PFSK-1 (cell line): ENCODE results near the gene NDUFAF2.

ENCODE experiments used
- FOXP2 ChIP-seq: optimal IDR thresholded peaks from 2 replicates; pipeline ENCODE3; 2011; ENCODE audit warnings: borderline replicate concordance, control low read depth, inconsistent platforms; ENCODE audit not compliant: insufficient read depth; ENCODE audit errors: extremely low read length, extremely low read depth
- POLR2AphosphoS5 ChIP-seq: IDR thresholded peaks from 2 replicates; pipeline ENCODE4 v1.6.1; 2012; ENCODE audit warnings: low read depth, mild to moderate bottlenecking, control low read depth, low read length, moderate library complexity
- SIN3A ChIP-seq: IDR thresholded peaks from 2 replicates; pipeline ENCODE4 v1.6.1; 2012; ENCODE audit warnings: mild to moderate bottlenecking, low read length, moderate library complexity, borderline replicate concordance; ENCODE audit not compliant: insufficient read depth
- TAF1 ChIP-seq: IDR thresholded peaks from 2 replicates; pipeline ENCODE4 v1.6.1; 2012; ENCODE audit warnings: low read length, control low read depth, borderline replicate concordance; ENCODE audit not compliant: insufficient read depth
- TF ChIP-seq, protein P1 (sequence below), 2 experiments: IDR thresholded peaks; 2 replicates each; pipeline versions ENCODE4 v1.6.1 to v1.8.0; 2011 to 2012; ENCODE audit warnings: low read depth in 2 of 2, low read length in 2 of 2, control low read depth in 1 of 2, inconsistent platforms in 1 of 2, mild to moderate bottlenecking in 1 of 2, moderate library complexity in 1 of 2; ENCODE audit not compliant: insufficient read depth in 1 of 2

Gene NDUFAF2

GRCh38 chr5:61030163-61030482 lies 85.1 kb downstream of the NDUFAF2 start:
- TF ChIP-seq, protein P1, sequence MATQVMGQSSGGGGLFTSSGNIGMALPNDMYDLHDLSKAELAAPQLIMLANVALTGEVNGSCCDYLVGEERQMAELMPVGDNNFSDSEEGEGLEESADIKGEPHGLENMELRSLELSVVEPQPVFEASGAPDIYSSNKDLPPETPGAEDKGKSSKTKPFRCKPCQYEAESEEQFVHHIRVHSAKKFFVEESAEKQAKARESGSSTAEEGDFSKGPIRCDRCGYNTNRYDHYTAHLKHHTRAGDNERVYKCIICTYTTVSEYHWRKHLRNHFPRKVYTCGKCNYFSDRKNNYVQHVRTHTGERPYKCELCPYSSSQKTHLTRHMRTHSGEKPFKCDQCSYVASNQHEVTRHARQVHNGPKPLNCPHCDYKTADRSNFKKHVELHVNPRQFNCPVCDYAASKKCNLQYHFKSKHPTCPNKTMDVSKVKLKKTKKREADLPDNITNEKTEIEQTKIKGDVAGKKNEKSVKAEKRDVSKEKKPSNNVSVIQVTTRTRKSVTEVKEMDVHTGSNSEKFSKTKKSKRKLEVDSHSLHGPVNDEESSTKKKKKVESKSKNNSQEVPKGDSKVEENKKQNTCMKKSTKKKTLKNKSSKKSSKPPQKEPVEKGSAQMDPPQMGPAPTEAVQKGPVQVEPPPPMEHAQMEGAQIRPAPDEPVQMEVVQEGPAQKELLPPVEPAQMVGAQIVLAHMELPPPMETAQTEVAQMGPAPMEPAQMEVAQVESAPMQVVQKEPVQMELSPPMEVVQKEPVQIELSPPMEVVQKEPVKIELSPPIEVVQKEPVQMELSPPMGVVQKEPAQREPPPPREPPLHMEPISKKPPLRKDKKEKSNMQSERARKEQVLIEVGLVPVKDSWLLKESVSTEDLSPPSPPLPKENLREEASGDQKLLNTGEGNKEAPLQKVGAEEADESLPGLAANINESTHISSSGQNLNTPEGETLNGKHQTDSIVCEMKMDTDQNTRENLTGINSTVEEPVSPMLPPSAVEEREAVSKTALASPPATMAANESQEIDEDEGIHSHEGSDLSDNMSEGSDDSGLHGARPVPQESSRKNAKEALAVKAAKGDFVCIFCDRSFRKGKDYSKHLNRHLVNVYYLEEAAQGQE (IDR thresholded peaks at IDR 0.05; ENCODE audit: insufficient read depth in 1 of 2, low read depth in 2 of 2, low read length in 2 of 2): no peak
- TF ChIP-seq FOXP2: no peak
- no peak for TF ChIP-seq TAF1
- TF ChIP-seq SIN3A: no peak
- TF ChIP-seq POLR2AphosphoS5: no peak

DNA sequence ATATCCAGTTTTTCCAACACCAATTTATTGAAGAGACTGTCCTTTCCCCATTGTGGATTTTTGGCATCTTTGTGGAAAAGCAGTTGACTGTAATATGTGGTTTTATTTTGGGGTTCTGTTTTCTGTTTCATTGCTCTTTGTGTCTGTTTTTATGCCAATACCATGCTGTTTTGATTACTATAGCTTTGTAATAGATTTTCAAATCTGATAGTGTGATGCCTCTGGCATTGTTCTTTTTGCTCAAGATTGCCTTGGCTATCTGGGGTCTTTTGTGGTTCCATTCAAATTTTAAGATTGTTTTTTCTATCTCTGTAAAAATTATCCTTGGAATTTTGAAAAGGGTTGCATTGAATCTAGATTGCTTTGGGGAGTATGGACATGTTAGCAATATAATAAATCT lies 99.5 kb downstream of the NDUFAF2 start:
- TF ChIP-seq POLR2AphosphoS5 (no peak), SIN3A (no peak), FOXP2 (no peak), TAF1 (no peak)
- TF ChIP-seq, protein P1 (IDR thresholded peaks at IDR 0.05; ENCODE audit: insufficient read depth in 1 of 2, low read depth in 2 of 2, low read length in 2 of 2): no peak

DNA sequence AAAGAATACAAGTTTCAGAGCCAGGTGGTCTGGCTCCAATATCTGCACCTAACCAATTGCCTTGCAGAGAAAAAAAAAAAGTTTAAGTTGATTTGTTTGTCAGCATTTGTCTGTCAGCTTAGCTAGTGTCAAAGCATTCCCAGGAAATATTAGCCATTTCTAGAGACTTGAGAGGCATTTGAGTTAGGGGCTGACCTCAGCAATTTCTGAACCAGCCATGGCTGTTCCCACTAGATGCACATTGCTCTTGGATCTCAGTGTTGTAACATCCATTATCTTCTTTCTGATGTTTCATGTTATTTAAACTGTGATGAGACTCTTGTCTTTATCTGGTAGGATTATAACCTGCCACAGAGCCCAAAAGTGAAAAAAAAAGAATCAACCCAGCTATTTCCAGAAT lies 102.3 kb downstream of the NDUFAF2 start:
- no peak for TF ChIP-seq FOXP2
- TF ChIP-seq, protein P1 (IDR thresholded peaks at IDR 0.05; ENCODE audit: insufficient read depth in 1 of 2, low read depth in 2 of 2, low read length in 2 of 2): no peak
- no peak for TF ChIP-seq SIN3A
- no peak for TF ChIP-seq TAF1
- TF ChIP-seq POLR2AphosphoS5: no peak

DNA sequence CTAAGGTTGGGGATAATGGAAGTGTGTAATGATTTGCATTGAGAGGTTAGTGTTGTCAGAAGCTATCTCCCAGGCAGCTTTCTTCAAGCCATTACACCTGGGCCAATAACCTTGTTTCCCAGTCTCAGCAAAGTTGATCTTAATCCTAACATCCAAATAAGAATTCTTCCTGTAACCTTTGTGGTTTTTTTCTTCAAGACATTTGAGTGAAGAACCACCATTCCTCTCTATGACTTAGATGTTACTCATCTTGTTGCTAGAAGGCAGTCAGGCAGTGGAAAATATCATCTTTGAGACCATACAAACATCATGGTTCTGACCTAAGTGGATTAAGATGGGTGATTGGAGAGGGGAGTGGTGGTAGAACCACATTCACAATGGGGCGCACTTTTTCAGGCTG lies 103.5 kb downstream of the NDUFAF2 start:
- no peak for TF ChIP-seq POLR2AphosphoS5
- TF ChIP-seq FOXP2: no peak
- TF ChIP-seq, protein P1 (IDR thresholded peaks at IDR 0.05; ENCODE audit: insufficient read depth in 1 of 2, low read depth in 2 of 2, low read length in 2 of 2): no peak
- no peak for TF ChIP-seq SIN3A
- TF ChIP-seq TAF1: no peak

DNA sequence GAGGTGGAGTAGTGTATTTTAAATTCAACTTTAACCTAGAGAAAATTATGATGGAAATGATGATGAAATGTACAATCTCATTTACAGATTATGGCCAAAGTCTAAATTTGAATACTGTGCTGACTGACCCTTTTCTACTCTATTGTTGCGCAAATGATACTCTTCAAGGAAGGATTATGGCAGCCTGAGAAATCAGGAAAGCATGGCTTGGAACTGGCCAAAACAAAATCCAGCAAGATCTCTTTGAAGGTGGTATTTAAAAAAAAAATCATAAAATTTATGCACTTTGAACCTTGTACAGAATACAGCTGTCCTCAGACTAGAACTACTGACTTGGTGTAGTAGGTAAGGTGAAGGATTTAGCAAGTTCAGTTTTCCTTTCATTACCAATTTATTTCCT lies 105.3 kb downstream of the NDUFAF2 start:
- TF ChIP-seq TAF1 (no peak), FOXP2 (no peak), SIN3A (no peak), POLR2AphosphoS5 (no peak)
- TF ChIP-seq, protein P1 (IDR thresholded peaks at IDR 0.05; ENCODE audit: insufficient read depth in 1 of 2, low read depth in 2 of 2, low read length in 2 of 2): no peak
